ENCODE measurements around the gene LAYN.

The LAYN gene

GRCh38 chr11:111566324-111566723 lies 25.8 kb downstream of the LAYN start:
- no peak for TF ChIP-seq CTCF (IDR thresholded peaks at IDR 0.05; ENCODE audit: low read depth, low read length)
- no peak for DNase-seq (ENCODE audit: low read depth in 2 of 2)
- H3K4me3 ChIP-seq (replicated peaks in 1 of 2; ENCODE audit: low read depth in 2 of 2, low read length in 2 of 2): no peak overlapping the region

- no peak for DNase-seq (ENCODE audit: low read depth in 2 of 2)
- no peak for TF ChIP-seq CTCF (IDR thresholded peaks at IDR 0.05; ENCODE audit: low read depth, low read length)
- H3K4me3 ChIP-seq (replicated peaks in 1 of 2; ENCODE audit: low read depth in 2 of 2, low read length in 2 of 2): no peak overlapping the region
Measured at GRCh38 chr11:111569476-111569875, 29.0 kb downstream of the LAYN start.

- TF ChIP-seq CTCF (IDR thresholded peaks at IDR 0.05; ENCODE audit: low read depth, low read length): no peak
- no peak for DNase-seq (ENCODE audit: low read depth in 2 of 2)
- no peak overlapping the region for H3K4me3 ChIP-seq (replicated peaks in 1 of 2; ENCODE audit: low read depth in 2 of 2, low read length in 2 of 2)
Measured at GRCh38 chr11:111570796-111571195, 30.3 kb downstream of the LAYN start.

GRCh38 chr11:111571829-111572501 lies 31.4 kb downstream of the LAYN start:
- DNase-seq (ENCODE audit: low read depth in 2 of 2): no peak
- H3K4me3 ChIP-seq (replicated peaks in 1 of 2; ENCODE audit: low read depth in 2 of 2, low read length in 2 of 2): no peak overlapping the region
- TF ChIP-seq CTCF (IDR thresholded peaks at IDR 0.05; ENCODE audit: low read depth, low read length): no peak

GRCh38 chr11:111572581-111572980 lies 32.1 kb downstream of the LAYN start:
- no peak overlapping the region for H3K4me3 ChIP-seq (replicated peaks in 1 of 2; ENCODE audit: low read depth in 2 of 2, low read length in 2 of 2)
- no peak for TF ChIP-seq CTCF (IDR thresholded peaks at IDR 0.05; ENCODE audit: low read depth, low read length)
- no peak for DNase-seq (ENCODE audit: low read depth in 2 of 2)

- no peak for TF ChIP-seq CTCF (IDR thresholded peaks at IDR 0.05; ENCODE audit: low read depth, low read length)
- no peak overlapping the region for H3K4me3 ChIP-seq (replicated peaks in 1 of 2; ENCODE audit: low read depth in 2 of 2, low read length in 2 of 2)
Measured at GRCh38 chr11:111573821-111574249, 33.3 kb downstream of the LAYN start.

More at GRCh38 chr11:111573821-111574249, 33.3 kb downstream of the LAYN start:
- DNase-seq (ENCODE audit: low read depth in 2 of 2): peak in 1 of 2 donors; percentile 62

Data from cardiac fibroblast (primary cell).